ENCODE measurements around the gene GPSM1.
A peak's percentile ranks its signal among the peaks of the same experiment; 100 is the strongest.
"Not testable (repeated sequence)": the region's sequence is repeated elsewhere in the genome, so short reads cannot be mapped to it uniquely, and the experiment has no call there.

Gene GPSM1

GRCh38 chr9:136347472-136348256 lies 20.3 kb downstream of the GPSM1 start:
- no peak for DNase-seq

DNA sequence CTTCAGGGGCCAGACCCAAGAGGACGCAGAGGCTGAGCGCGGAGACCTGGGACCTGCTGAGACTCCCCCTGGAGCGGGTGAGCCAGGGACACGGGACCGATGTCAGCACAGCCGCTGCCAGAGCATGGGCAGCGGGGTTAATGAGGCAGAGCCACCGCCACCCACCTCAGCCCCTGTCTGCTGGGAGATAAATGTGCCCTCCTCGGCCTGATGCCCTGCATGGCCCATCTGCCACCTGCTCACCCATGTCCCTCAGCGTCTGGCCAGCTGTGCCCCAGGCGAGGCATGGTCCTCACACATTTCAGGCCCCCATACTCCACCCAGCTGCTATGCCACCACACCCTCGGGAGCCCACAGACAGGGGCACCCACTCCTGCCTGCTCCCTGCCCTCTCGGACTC lies 21.4 kb downstream of the GPSM1 start:
- DNase-seq, result no peak

- DNase-seq, result no peak
Measured at GRCh38 chr9:136349546-136349945, 22.2 kb downstream of the GPSM1 start.

- DNase-seq, result no peak
Measured at GRCh38 chr9:136351252-136351800, 24.0 kb downstream of the GPSM1 start.

DNA sequence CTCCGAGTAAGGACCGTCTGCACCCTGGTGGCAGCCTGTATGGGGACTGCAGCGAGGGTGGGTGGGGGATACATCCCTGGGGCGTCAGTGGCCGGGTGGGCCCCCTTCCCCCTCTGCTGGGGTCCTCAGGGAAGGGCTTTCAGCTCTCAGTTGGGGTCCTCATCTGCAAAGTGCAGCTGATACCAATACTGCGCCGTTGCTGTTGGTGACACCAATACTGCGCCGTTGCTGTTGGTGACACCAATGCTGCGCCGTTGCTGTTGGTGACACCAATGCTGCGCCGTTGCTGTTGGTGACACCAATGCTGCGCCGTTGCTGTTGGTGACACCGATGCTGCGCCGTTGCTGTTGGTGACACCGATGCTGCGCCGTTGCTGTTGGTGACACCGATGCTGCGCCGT lies 24.5 kb downstream of the GPSM1 start:
- not testable (repeated sequence) for DNase-seq

GRCh38 chr9:136352682-136353081 lies 25.3 kb downstream of the GPSM1 start:
- DNase-seq, result no peak

DNA sequence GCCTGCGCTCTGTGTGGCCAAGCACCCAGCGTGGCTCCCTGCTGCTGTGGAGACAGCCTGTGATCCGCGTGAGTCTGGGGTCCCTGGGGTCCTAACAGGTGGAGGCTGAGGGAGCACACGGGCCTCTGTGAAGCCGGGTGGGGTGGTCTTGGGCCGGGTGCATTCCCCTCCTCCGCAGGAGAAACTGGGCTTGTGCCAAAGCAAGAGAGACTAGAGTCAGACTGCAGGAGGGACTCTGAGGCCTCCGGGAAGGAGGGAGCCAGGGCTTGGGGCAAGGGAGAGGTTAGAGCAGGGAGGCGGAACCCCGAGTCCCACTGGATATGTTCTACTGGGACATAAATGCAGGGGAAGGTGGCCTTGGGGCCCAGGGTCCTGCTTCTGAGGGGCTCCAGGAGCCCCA lies 25.7 kb downstream of the GPSM1 start:
- DNase-seq, result no peak

GRCh38 chr9:136353757-136354488 lies 26.6 kb downstream of the GPSM1 start:
- DNase-seq, result no peak

DNA sequence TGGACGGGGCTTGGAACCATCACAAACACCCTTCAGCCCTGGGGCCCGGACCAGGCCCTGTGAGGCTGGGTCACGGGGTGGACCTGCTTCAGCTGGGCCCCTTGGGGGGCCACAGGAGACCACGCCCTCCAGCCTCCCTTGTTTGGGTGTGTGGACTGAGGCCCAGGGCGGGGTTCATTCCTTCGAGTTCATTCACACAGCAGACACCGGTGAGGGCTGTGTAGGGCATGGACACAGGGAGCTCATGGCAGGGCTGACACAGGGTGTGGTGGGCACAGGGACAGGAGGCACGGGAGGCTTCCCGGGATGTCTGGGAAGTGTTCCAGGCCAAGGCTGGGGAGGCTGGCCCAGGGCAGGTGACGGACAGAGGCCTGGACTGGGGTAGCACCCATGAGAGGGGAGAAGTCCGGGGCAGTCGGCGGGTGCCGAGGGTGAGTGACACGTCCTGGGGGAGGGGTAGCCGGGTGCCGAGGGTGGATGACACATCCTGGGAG lies 27.3 kb downstream of the GPSM1 start:
- DNase-seq, result no peak

DNA sequence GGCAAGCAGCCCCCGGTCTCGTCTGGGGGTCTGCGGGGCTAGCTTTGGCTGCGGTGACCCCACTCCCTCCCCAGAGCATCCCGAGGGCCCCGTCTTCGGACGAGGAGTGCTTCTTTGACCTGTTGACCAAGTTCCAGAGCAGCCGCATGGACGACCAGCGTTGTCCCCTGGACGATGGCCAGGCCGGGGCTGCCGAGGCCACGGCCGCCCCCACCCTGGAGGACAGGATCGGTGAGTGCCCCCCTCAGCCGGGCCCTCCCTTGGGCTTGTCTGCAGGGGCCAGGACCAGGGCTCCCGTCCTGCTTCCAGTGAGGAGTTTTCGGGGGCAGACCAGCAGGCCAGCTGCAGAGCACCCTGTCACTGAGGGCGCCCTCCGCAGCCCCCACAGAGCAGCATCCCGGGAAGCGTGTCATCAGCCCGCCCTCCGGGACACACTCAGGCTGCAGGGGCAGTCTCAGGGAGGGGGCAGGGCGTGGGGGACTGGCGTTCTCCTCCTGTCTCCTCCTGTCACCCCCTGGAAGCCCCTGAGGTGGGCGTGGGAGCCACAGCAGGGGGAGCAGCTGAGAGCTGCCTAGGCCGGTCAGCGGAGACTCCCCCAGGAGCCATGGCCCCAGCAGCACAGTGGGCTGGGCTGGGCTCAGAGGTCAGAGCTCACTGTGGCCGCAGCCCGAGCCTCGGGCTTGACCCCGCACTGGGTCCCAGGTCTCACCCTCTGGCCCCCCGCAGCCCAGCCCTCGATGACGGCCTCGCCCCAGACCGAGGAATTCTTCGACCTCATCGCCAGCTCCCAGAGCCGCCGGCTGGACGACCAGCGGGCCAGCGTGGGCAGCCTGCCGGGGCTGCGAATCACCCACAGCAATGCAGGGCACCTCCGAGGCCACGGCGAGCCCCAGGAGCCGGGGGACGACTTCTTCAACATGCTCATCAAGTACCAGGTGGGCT lies 28.5 kb downstream of the GPSM1 start:
- DNase-seq, result no peak

DNA sequence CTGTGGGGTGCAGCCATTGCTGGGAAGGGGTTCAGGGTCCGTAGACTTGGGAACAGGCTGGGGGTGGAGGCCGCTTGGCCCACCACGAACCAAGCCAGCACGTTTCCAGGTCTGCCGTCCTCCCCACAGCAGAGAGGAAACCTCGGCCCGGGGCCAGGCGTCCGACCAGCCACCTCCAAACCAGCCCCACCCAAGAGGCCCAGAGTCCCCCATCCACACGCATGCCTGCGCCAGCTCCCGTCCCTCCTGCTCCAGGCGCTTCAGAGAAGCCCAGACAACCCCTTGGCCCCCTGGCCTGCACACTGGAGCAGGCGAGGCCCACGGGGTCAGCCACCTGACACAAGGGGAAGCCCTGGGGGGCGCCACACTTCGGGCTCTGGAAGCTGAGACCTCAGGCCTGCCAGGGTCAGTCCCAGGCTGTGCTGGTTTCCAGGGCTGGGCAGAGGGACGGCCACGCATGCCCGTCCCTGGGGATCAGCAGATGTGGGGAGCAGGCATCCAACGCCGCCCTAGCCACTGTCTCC lies 29.9 kb downstream of the GPSM1 start:
- no peak for DNase-seq

GRCh38 chr9:136358016-136358415 lies 30.7 kb downstream of the GPSM1 start:
- DNase-seq, result no peak

DNA sequence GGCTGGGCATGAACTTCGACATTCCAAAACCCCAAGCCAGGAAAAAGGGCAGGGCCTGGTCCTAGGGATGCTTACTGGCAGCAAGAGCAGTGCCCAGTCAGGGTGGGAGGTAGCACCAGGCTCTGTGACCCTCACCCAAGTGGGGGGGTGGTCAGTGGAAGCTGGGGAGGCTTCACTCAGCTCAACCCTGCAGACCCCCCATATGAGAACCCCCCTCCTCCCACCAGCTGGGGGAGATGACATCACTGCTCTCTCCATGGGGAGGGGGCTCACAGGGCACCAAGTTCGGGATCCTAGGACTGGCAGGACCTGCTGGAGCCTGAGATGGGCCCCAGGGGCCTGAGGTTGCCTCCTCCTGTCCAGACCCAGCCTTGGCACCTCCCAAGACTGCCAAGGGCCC lies 31.5 kb downstream of the GPSM1 start:
- no peak for DNase-seq

GRCh38 chr9:136359774-136360718 lies 32.7 kb downstream of the GPSM1 start:
- DNase-seq, result no peak

- no peak for DNase-seq
Measured at GRCh38 chr9:136361047-136361753, 33.9 kb downstream of the GPSM1 start.

DNA sequence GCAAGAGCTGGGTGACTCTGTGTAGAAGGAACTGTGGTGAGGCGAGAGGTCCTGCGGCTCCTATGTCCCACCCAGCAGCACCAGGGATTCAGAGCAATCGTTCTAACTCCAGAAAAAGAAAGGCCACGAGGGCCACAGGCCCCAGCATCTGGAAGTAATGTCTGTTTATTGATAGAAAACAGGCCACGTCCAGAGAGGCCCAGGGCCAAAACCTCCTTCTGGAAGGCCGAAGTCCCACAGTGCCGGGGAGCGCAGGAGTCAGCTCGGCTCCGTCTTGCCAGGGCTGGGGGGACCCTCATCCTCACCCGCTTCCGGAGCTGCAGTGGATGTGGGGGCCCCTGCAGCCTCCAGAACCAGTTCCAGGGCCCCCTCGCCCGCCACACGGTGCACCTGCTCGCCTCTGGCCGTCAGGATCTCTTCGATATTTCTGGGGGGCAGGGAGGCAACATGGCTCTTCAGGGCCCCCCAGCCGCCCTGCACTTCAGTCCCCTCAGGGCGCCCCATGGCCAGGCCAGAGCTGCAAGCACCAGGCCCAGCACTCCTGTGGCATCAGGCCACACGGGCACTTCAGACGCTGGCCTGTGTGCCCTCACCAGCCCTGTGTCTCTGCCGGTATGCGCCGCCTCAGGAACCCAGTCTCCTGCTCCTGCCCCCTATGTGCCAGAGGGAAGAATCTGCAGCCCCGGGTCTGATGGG lies 34.6 kb downstream of the GPSM1 start:
- DNase-seq, result no peak

DNA sequence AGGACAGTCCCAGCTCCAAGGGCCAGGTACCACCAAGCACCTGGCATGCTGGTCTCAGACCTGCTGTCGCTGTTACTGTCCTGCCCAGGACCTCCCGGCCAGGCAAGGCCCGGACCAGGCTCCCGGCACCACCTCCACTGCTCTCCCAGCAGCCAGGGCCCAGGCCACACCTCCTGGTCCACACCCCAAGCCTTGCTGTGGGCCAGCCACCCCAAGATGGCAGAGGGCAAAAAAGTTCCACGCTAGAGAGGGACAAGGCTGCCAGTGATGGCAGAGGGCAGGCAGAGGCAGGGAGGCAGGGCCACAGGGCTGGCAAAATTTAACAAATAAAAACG lies 35.1 kb downstream of the GPSM1 start:
- DNase-seq, result no peak

DNA sequence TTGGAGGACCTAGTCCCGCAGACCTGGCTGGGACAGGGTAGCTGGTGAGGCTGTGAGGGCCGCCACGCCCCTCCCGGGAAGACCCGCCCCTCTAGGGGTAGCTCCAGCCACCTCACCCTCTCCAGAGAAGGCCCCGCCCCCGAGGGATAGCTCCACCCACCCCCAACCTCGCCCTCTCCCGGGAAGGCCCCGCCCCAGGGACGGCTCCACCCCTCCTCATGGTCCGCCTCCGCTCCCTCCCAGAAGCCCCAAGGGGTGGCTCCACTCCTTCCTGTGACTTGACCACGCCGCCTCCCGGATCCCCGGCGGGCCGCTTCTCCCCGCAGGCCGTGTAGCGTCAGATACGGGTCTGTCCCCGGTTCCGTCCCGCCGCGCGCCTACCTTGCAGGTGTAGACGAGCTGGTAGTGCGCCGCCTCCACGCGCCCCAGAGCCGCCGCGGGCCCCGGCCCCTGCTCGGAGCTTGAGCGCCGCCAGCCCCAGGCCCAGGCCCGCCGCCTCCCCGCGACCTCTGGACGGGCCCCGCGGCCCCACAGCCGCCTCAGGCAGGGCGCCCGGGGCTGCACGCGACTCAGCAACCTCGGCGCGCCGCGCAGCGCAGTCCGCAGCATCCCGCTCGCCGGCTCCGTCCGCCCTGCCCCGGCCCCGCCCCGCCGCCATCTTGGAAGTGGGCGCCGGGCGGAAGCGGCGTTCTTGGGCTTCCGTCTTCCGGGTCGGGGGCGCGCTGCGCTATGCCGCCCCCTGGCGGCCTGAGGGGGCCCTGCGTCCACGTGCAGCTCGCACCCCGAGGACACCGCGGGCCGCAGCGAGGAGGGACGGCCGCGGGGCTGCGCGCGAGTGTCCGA lies 36.0 kb downstream of the GPSM1 start, which contains the start of gene DNLZ:
Gene DNLZ (minus strand): TSS at position 639 of the 843 bp plus-strand sequence. CDS start 30 bp downstream, at position 609.
- peak; percentile 66 for DNase-seq

Data from KG1 (cell line).